ENCODE results near the gene ATF6.
A peak's percentile ranks its signal among the peaks of the same experiment; 100 is the strongest.
"Not testable (repeated sequence)": the region's sequence is repeated elsewhere in the genome, so short reads cannot be mapped to it uniquely, and the experiment has no call there.

ATF6 gene

DNA sequence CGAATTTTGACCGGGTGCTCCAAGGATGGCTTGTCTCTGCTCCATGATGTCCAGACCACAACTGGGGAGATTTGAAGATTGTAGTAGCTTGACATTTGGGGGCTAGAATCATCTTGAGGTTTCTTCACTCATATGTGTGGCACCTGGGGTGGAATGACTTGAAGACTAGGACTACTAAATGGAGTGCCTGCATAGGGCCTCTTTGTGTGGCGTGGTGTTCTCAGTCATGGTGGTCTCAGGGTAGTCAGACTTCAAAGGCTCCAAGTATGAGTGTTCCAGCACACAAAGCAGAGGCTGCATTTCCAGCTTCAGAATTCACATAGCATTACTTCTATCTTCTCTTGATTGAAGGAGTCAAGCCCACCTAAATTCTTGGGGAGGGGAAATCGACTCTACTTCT is 16.8 kb downstream of the ATF6 start:
- no peak for DNase-seq

DNA sequence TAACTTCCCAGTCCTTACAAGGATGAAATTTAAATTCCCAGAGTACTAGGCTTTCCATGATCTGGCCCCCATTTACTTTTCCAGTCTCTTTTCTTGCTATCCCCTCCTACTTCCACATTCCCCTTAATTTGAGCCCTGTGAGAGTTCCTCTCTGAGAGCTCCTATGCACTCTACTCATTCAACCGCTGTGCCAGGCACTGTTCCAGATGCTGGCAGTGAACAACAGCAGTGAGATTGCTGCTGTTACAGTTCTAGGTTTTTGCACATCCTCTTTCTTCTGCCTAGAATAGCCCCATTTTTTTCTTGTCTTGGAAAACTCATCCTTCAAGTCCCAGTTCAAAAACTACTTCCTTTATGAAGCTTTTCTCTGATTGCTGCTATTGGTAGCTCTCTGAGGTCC is 18.8 kb downstream of the ATF6 start:
- no peak for DNase-seq

DNA sequence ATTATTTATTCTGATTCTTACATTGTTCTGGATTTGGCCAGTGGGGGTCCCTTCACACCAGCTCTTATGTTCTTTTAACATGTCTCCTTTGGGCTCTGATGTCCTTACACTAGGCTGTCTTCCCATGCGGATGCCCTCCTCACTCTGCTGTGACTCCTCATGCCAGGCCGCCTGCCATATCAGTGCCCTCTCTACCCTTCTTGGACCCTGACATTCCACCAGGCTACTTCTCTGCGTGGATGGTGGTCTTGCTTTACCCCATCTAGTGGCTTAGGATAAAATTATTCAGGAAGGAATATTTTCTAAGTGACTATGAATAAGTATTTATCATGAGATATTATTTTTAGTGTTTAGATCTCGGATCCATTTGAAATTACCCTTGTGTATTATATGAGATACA is 21.2 kb downstream of the ATF6 start:
- no peak for DNase-seq

DNA sequence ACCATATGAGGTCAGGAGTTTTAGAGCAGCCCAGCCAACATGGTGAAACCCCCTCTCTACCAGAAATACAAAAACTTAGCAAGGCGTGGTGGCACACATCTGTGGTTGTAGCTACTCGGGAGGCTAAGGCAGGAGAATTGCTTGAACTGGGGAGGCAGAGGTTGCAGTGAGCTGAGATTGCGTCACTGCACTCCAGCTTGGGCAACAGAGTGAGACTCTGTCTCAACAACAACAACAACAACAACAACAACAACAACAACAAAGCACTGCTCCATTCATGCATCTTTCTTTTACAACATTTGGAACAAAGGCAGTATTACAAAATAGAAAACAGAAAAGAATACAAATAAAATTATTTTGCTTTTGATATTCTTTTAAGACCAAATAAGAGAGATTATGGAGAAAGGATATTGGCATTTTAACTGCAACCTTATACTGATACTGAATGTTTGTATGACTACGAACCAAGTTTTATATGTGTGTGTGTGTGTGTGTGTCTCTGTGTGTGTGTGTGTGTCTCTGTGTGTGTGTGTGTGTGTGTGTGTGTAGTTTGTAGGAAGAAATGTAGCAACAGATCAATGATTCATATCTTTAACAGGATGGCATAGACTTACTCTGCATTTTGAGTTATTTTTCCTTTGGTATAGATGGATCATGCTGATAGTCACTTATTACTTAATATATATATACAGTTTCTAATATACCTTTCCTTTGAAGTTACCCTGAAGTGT is 24.6 kb downstream of the ATF6 start:
- DNase-seq = no peak

DNA sequence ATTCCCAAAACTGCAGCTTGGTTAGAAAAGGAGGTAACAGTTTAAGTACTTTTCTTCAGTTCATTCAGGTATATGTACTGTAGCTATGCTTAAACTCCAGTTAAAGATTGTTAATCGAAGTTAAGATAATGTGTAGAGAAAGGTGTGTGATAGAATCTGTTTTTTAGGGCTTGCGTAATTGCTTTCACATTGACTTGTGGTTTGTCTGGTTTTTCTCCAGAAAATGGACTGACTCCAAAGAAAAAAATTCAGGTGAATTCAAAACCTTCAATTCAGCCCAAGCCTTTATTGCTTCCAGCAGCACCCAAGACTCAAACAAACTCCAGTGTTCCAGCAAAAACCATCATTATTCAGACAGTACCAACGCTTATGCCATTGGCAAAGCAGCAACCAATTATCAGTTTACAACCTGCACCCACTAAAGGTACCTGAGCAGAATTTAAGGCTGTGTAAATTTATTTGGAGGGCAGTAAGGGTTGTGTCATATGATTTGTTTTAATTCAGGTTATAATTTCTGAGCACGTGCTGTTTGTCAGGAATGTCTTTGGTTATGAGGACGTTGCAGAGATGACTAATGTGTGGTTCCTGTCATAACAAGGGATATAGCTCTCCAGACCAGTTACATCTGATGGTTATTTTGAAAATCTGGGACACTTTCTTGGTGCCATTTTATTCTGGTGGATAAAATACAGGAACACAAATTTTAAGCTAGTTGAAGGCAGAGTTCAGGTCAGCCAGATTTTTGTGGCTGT is 26.0 kb downstream of the ATF6 start:
- DNase-seq = no peak

DNA sequence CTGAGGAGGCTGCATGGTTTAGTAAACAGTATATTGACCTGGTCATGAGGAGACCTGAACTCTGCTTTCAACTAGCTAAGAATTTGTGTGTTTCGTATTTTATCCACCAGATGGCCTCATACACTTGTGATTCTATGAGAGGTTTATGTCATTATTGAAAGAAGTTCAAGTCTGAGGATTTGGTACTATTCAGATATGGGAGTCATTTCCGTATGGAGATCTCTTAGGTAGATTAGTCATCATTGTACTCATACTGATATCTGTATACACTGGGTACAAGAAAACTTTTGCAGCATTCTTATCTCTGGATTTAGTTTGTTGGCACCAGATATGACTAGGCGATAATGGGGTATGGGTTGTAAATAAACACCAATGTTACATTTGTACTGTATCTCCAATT is 26.6 kb downstream of the ATF6 start:
- DNase-seq = peak; percentile 62

DNA sequence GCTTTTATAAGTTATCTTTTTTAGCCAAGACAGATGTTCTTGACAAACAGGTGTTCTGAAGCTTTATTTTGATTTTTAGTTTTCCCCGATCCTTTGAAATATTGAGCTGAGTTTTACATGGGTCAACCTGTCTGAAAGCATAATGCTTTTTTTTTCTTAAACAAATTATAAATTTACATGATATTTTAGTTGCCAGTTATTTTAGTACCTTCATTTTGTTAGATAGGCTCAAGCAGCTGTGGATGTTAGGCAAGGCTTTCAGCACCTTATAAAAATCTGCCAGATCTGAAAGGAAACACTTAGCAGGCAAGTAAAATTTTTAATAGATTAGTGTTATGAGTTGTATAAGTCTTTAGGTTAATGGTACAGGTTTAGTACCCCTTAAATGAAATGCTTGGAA is 33.7 kb downstream of the ATF6 start:
- no peak for DNase-seq

DNA sequence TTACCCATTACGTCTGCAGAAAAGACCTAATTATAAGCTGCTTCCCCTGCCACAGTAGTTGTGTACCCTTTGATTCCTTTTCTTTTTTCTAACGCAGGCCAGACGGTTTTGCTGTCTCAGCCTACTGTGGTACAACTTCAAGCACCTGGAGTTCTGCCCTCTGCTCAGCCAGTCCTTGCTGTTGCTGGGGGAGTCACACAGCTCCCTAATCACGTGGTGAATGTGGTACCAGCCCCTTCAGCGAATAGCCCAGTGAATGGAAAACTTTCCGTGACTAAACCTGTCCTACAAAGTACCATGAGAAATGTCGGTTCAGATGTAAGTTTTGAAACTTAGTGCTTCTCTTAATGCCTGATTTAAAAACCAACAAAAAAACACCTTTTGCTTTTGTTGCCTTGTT is 35.8 kb downstream of the ATF6 start:
- no peak for DNase-seq

DNA sequence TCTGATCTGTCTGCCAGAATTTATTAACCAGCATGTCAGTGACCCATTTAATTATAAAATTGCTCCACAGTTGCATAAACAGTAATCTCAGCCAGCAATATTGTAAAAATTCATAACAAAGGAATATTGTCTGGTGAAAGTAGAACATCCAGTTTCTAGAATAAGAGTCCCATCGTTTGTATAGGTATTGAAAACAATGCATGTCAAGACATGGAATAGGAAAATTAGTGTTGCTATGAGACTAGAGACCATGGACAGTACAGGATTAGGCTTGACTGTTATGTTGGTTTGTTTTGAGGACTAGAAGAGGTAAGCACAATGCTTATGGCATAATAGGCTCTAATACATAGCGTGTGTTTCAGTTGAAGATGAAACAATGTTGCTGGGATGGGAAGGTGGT is 37.1 kb downstream of the ATF6 start:
- no peak for DNase-seq

DNA sequence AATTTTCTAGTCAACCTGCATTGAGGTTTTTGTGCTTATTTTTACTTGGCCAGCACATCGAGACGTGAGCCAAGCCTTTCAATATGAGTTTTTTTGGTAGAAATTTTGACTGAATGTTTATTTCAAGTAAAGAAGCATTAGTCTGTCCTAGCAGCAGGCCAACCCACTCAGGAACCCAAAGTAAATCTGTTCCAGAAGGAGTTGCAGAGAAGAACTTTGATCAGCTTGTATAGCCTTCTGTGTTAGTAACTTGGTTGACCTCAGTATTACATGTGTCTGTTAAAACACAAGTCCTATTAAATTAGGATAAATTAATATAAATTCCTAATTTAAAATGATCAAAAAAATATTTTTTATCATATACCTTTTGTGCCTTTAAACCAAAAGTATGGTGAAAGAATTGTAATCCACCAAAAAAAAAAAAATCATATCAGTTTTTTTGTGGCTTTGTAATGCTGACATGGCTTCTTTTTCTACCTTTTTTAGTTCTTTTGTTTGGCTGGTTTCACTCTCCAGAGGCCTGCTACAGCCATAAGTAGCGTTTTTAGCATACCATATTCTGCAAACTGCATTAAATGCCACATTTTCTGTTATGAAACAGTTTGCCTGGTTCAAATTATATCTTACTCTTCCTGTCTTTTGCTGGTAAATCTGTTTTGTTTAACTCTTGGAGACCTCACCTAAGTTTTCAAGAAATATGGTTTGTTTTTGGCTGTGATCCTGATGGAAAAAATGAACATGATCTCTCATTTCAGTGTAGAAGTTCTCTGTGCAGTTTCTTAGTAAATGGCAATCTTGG is 39.5 kb downstream of the ATF6 start:
- no peak for DNase-seq

DNA sequence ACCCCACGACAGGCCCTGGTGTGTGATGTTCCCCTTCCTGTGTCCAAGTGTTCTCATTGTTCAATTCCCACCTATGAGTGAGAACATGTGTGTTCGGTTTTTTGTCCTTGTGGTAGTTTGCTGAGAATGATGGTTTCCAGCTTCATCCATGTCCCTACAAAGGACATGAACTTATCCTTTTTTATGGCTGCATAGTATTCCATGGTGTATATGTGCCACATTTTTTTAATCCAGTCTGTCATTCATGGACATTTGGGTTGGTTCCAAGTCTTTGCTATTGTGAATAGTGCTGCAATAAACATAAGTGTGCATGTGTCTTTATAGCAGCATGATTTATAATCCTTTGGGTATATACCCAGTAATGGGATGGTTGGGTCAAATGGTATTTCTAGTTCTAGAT is 43.1 kb downstream of the ATF6 start:
- not testable (repeated sequence) for DNase-seq

DNA sequence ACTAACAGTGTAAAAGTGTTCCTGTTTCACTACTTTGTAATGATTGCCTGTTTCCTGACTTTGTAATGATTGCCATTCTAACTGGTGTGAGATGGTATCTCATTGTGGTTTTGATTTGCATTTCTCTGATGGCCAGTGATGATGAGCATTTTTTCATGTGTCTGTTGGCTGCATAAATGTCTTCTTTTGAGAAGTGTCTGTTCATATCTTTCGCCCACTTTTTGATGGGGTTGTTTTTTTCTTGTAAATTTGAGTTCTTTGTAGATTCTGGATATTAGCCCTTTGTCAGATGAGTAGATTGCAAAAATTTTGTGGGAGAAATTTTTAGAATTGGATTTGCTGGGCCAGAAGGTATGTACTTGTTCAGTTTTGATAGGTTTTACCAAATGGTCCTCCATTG is 43.5 kb downstream of the ATF6 start:
- DNase-seq = not testable (repeated sequence)

DNA sequence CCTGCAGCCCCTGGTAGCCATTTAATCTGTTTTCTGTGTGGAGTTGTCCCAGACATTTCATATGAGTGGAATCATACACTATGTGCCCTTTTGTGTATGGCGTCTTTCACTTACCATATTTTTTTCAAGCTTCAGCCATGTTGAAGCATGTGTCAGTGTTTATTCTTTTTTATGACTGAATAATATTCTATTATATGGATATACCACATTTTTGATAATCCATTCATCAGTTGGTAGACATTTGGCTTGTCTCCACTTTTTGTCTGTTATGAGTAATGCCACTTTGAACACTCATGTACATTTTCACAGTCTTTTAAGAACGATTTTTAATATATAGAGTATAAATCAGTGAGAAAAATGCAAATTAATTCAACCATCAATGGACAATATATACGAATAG is 44.7 kb downstream of the ATF6 start:
- no peak for DNase-seq

DNA sequence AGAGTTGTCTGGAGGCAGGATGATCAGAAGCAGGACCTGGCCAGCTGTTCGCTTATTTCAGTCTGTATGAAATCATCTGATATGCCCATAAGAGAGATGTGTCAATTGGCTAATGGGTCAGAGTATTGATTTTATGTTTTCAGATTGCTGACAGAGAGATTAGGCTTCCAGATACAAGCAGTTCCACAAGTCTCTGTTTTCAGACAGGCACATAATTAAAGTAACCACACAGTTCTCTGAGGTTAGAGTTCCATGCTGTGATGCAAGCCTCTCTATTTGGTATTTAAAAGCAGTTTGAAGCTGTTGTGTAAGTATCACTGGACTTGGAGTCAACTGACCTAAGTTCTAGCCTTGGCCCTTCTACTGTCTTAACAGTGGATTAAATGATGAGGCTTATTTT is 50.1 kb downstream of the ATF6 start:
- no peak for DNase-seq

DNA sequence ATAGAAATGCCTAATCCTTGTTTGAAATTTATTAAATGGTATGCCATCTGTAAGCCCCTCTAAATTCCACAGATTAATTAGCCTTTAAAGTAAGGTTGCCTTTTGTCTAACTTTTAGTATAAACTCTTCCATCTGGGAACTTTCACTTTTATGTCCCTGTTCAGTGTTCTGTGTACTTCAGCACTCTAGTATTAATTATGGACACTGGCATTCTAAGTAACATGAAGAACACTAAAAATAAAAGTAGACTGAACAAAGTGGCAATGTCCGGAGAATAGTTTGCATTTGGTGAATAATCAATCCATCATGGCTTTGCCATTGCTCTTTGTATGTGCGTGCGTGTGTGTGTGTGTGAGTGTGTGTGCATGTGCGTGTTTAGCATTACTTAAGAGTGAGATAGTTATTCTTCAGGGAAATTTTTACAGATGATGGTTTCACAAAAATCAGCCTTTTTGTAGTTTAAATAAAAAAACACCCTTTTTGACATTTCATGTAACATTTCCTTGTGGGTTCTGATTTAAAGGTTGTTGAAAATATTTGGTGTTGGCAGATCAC is 51.1 kb downstream of the ATF6 start:
- DNase-seq = no peak

DNA sequence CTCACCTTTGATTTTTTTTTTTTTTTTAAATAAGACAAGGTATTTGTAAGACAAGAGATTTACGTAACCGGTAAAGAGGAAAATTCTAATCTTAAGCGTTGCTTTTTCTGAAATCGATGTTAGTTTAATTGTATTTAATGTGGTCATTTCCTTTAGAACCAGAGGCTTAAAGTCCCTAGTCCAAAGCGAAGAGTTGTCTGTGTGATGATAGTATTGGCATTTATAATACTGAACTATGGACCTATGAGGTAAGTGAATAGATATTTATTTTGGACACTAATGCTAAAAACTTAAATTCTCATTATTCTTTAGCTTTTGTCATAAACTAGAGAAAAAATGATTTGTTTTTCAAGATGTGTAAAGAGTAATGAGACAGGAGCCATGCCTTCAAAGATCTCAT is 54.8 kb downstream of the ATF6 start:
- DNase-seq = no peak

DNA sequence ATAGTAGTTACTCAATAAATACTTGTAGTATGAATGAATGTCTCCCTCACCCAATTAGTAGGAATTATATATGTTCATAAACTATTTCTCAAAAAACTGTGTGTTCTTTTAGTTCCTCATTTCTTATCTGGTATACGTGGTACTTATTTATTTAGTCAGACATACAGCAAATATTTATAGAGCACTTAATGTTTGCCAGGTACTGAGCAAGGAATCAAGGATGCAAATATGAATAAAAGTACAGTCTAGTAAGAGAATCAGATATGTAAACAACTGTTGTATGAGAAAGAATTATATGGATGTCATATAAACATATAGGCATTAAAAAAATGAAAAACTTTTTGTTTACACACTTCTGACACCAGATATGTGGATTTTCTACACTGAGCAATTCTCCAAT is 58.5 kb downstream of the ATF6 start:
- no peak for DNase-seq

DNA sequence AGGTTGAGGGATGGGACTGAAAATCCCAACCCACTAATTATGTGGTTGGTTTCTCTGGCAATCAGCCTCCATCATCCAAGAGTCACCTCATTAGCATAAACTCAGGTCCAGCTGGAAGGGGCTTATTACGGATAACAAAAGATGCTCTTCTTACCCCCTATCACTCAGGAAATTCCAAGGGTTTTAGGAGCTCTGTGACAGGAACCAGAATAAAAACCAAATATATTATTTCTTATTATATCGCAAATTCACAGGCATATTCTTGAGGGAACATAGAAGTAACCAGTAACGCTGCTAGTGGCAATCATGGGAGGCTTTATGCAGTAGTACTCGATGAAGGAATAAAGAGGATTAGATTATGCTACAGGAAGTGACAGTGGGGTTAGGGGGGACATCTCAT is 59.7 kb downstream of the ATF6 start:
- DNase-seq = no peak

DNA sequence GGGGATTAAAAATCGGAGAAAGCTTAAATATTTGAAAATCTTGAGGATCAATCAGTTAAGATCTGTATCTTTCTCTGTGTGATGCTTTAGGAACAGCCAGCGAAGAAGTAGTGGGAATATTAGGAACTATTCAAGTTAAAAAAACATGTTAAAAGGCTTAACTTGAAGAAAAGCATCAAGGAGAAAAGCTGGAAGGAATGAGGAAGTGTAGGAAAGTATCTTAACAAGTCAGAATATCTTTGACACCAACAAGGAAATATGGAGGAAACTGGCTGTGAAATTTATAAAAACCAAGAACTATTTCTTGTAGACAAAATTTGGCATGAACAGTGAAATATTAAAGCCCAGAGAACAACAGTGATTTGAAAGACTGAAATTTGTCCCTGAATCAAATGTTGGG is 60.4 kb downstream of the ATF6 start:
- no peak for DNase-seq

DNA sequence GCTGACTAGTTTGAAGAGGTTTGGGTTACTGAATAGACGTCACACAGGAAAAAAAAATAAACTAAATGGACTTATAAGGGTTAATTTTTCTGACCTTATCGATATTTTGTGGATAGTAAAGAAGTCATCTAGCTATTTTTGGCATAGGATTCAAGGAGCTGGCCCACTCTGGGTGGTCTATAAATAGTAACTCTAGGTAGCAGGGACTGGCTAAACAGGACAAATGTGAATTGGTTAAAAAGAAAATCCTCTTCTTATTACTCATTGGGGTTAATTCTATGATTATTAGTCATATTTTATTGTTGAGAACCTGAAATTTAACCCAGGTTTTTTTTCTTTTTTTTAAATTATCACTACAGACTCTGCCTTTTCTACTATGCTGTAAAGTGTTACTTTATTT is 61.7 kb downstream of the ATF6 start:
- no peak for DNase-seq

DNA sequence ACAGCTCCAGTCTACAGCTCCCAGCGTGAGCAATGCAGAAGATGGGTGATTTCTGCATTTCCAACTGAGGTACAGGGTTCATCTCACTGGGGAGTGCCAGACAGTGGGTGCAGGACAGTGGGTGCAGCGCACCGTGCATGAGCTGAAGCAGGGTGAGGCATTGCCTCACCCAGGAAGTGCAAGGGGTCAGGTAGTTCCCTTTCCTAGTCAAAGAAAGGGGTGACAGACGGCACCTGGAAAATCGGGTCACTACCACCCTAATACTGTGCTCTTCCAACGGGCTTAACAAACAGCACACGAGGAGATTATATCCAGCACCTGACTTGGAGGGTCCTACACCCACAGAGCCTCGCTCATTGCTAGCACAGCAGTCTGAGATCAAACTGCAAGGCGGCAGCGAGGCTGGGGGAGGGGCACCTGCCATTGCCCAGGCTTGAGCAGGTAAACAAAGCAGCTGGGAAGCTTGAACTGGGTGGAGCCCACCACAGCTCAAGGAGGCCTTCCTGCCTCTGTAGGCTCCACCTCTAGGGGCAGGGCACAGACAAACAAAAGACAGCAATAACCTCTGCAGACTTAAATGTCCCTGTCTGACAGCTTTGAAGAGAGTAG is 66.3 kb downstream of the ATF6 start:
- DNase-seq = not testable (repeated sequence)

DNA sequence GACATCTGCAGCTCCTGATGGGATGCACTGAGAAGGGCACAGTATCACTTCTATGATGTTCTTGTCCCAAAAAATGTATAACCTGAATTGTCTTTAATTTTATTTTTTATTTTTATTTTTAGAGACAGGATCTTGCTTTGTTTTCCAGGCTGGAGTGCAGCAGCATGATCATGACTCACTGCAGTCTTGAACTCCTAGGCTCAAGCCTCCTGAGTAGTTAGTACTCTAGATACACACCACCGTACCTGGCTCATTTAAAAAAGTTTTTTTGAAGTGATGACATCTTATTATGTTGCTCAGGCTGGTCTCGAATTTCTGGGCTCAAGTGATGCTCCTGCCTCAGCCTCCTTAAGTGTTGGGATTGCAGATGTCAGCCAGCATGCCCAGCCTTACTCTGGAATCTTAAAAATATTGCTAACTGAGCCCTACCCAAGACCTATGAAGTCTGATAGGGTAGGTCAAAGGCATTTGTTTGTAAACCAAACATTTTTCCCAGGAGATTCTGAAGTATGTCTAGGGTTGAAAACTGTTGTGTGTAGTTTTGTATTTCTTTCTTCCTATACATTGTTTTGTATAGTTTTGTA is 68.9 kb downstream of the ATF6 start:
- DNase-seq = no peak

DNA sequence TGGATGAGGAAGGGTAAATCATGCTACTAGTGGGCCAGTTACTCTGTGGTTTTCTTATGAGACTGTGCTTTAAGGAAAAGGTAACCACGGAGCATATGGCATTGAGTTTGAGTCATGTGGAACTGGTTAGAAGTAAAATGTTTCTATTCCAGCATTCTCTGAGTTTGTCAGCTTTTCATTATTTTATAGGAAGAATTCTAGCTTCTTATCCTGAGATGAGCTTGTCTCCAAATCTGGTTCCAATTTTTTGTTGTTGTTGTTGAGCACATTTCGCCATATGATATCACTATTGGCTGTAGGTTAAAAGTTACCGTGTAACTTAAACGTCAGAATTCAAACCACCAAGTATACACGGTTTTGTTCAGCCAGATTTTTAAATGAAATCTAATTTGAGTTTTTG is 69.9 kb downstream of the ATF6 start:
- no peak for DNase-seq

Data from NCI-H2081 treated with DMSO at 0.1 percent for 48 hours (cell line).